ENCODE data around the gene AMOTL1.

DNA sequence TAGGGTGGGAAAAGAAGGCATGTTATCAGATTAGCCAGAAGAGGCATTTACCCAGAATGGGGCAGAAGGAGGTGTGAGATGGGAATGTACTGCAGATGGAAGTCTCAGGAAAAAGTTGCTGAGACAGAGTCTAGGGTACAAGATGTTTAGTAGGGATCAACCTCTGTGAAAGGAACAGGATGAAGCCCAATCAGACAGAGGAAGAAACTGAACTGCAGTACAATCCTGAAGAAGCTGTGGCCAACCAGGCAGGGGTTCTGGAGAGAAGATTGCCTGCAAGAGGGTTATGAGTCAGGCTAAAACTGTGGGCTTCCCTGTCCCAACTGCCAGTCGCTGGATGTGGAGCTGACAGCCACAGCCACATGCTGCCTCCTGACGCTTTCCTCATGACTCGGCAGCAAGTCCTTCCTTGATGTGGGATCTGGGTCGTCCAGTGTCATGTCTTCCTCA is 141.2 kb downstream of the AMOTL1 start:
- TF ChIP-seq, protein P1, sequence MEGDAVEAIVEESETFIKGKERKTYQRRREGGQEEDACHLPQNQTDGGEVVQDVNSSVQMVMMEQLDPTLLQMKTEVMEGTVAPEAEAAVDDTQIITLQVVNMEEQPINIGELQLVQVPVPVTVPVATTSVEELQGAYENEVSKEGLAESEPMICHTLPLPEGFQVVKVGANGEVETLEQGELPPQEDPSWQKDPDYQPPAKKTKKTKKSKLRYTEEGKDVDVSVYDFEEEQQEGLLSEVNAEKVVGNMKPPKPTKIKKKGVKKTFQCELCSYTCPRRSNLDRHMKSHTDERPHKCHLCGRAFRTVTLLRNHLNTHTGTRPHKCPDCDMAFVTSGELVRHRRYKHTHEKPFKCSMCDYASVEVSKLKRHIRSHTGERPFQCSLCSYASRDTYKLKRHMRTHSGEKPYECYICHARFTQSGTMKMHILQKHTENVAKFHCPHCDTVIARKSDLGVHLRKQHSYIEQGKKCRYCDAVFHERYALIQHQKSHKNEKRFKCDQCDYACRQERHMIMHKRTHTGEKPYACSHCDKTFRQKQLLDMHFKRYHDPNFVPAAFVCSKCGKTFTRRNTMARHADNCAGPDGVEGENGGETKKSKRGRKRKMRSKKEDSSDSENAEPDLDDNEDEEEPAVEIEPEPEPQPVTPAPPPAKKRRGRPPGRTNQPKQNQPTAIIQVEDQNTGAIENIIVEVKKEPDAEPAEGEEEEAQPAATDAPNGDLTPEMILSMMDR (IDR thresholded peaks at IDR 0.05; ENCODE audit: extremely low read depth in 1 of 2, insufficient read depth in 1 of 2, low read depth in 1 of 2, low read length in 2 of 2), result no peak
- TF ChIP-seq GATA2 (IDR thresholded peaks at IDR 0.05; ENCODE audit: insufficient read depth, insufficient read length, low read depth, low read length), result no peak
- TF ChIP-seq POLR2A (IDR thresholded peaks at IDR 0.05; ENCODE audit: low read depth, low read length), result no peak

Measured in endothelial cell of umbilical vein (primary cell).